AG10803 (cell line): ENCODE results near the gene LAMA2.

Experiments used
- DNase-seq: peaks from one replicate; pipeline ENCODE4 v3.0.0; 2010; ENCODE audit warnings: low read depth
- H3K4me3 ChIP-seq: 2 replicates; pipeline ENCODE4 v1.5.1; 2011; ENCODE audit warnings: mild to moderate bottlenecking, low read length, control low read depth
- TF ChIP-seq, protein P1 (sequence below): conservative IDR thresholded peaks from 2 replicates; pipeline ENCODE4 v1.5.1; 2011; ENCODE audit warnings: mild to moderate bottlenecking, low read length, control low read depth, inconsistent platforms

LAMA2 gene

DNA sequence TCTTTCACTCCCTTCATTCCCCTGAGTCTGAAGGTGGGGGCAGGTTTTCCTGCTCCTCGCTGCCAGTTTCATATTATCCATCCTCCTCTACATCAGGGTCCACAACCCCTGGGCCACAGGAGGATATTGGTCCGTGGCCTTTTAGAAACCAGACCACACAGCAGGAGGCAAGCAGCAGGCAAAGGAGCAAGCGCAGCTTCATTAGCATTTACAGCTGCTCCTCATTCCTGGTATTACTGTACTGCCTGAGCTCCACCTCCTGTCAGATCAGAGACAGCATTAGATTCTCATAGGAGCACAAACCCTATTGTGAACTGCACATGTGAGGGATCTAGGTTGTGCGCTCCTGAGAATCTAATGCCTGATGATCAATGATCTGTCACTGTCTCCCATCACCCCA, 446.7 kb downstream of the LAMA2 start:
- TF ChIP-seq, protein P1, sequence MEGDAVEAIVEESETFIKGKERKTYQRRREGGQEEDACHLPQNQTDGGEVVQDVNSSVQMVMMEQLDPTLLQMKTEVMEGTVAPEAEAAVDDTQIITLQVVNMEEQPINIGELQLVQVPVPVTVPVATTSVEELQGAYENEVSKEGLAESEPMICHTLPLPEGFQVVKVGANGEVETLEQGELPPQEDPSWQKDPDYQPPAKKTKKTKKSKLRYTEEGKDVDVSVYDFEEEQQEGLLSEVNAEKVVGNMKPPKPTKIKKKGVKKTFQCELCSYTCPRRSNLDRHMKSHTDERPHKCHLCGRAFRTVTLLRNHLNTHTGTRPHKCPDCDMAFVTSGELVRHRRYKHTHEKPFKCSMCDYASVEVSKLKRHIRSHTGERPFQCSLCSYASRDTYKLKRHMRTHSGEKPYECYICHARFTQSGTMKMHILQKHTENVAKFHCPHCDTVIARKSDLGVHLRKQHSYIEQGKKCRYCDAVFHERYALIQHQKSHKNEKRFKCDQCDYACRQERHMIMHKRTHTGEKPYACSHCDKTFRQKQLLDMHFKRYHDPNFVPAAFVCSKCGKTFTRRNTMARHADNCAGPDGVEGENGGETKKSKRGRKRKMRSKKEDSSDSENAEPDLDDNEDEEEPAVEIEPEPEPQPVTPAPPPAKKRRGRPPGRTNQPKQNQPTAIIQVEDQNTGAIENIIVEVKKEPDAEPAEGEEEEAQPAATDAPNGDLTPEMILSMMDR: no peak
- DNase-seq: no peak
- no peak overlapping the region for H3K4me3 ChIP-seq

DNA sequence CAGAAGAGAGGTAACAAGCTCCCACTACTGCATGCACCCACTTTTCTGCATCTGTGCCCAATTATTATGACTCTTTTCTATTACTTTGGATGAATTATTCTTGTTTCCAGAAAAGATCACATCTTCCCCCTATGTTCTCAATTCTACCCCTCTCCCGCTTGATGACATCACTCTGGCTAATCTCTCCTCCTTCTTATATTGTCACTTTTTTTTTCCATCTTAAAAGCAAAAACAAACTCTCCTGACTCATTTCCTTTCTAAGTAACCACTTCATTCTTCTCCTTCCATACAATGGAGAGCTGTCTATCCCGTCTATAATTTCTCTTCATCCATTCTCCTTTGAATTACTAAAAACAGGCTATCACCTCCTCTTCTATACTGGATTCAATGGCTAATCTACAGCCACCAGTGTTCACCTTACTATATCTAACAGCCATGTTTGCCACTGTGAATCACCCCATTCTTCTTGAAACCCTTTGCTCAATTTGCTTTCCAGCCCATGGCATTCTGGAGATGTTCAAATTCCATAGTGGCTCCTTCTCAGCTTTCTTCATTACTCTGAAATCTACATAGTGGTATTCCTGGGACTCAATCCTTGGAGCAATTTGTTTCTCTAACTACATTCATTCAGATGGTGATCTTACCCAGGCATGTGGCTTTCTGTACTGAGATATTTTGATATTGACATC, 448.7 kb downstream of the LAMA2 start:
- TF ChIP-seq, protein P1: no peak
- peak; percentile 38 for DNase-seq
- H3K4me3 ChIP-seq: no peak overlapping the region

DNA sequence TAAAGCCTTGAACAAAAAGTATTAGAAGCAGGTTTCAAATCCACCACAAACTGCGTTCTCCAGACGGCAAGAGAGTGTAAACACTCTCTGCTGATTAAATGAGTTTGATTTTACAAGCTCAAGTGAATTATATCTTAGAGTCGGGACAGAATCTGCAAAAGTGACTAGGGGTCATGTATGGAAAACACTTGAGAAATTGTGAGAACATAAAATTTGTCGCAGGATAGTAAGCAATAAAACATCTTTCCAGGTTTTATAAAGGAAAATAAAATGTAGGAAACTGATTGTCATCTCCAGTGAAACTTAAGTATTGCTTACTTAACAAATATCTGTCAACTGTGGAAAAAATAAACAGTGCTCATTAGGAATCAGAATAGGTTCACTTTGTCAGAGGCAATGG, 452.9 kb downstream of the LAMA2 start:
- no peak for DNase-seq
- TF ChIP-seq, protein P1: no peak
- H3K4me3 ChIP-seq: no peak overlapping the region

DNA sequence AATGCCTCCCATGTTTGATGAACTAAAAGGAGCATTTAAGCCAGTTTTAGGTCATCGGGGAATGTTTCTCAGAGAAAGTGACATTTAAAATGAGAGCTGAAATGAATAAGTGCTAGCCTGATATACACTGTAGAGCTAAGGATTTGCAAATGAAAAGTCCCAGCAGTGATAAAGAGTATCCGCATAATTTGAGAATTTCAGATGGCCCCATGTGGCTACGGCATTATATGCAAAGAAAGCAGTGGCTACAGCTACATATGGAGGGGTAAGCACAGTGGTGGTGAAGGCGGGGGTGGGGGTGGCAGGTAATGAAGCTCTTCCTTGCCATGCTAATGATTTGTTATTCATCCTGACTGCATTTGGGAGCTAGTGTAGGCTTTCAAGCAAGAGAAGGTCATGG, 455.7 kb downstream of the LAMA2 start:
- no peak overlapping the region for H3K4me3 ChIP-seq
- TF ChIP-seq, protein P1: no peak
- no peak for DNase-seq

DNA sequence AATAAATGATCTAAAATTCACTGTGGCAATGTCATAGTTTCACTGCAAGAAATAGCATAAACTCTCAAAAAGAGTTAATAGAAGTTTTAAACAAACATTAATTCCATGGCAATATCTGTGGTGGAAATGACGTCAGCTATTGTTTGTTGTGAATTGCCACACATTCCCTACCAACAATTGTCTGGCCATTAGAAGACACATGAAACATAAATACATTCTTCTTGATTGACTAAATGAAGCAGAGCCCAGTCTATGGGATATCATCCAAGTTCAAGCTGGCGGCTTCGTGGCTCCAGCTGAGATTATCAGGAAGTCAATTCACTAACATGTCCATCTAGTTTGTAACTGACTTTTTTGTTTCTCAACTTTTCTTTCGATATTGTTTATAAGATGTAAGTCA, 458.0 kb downstream of the LAMA2 start:
- TF ChIP-seq, protein P1: no peak
- DNase-seq: peak; percentile 98
- no peak overlapping the region for H3K4me3 ChIP-seq

DNA sequence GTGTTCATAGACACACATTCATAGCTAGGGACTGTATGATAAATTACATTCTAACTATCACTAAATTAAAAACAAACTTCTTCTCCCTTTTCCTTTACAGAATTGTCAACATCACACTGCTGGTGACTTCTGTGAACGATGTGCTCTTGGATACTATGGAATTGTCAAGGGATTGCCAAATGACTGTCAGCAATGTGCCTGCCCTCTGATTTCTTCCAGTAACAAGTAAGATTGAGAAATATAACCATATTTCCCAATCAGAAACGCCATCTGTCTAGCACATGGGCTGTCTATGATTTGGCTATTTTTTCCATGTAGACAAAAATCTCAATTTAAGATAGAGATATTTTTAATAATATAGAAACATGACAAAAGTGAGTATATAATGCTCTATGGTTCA, 459.3 kb downstream of the LAMA2 start:
- H3K4me3 ChIP-seq: no peak overlapping the region
- TF ChIP-seq, protein P1: no peak
- peak; percentile 94 for DNase-seq

DNA sequence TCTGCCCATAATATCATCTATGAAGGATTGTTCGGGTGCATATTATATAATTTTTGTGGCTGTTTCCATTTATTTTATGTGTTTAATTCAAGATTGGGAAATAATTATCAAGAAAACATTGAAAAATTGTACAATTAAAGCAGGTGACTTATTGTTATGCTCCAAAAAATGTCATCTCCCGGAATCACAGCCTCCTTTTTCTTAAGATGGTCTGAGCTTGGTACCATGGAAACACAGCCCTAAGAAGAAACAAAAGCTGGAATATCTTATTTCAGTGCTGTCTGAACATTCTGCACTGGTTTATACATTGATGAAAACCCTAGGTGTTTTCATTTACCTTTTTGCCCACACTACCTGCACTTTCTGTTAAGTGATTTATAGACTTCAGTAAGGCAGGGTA, 459.9 kb downstream of the LAMA2 start:
- no peak overlapping the region for H3K4me3 ChIP-seq
- TF ChIP-seq, protein P1: no peak
- peak; percentile 36 for DNase-seq
